ENCODE data around the gene PARD3.

PARD3 gene

GRCh38 chr10:34627741-34628140, 187.4 kb downstream of the PARD3 start:
- Histone ChIP-seq H3K9ac (no peak overlapping the region), H3K4me1 (ENCODE audit: low read depth, poor library complexity, severe bottlenecking) (peaks cover 46% of the 10 kb centered on the region), H2AFZ (ENCODE audit: low read depth) (no peak overlapping the region), H3K27ac (no peak overlapping the region), H3K79me2 (ENCODE audit: insufficient read depth, low read depth) (peaks cover 10% of the 10 kb centered on the region; the same call in 1 of the 2 replicates), H3K27me3 (ENCODE audit: insufficient read depth, low read depth) (no peaks in the 10 kb centered on the region), H3K4me3 (IDR thresholded peaks at IDR 0.05; ENCODE audit: insufficient read depth, low read depth, low read length) (no peak overlapping the region), H4K20me1 (ENCODE audit: insufficient read depth) (peaks cover 2% of the 10 kb centered on the region), H3K36me3 (ENCODE audit: insufficient read depth) (no peaks in the 10 kb centered on the region), H3K4me2 (no peak overlapping the region)
- no peak for TF ChIP-seq CTCF (conservative IDR thresholded peaks at IDR 0.05; ENCODE audit: low read depth, low read length)

- H3K4me2 ChIP-seq: no peak overlapping the region
- no peaks in the 10 kb centered on the region for H3K36me3 ChIP-seq (ENCODE audit: insufficient read depth)
- H3K9ac ChIP-seq: no peak overlapping the region
- no peak overlapping the region for H3K4me3 ChIP-seq (IDR thresholded peaks at IDR 0.05; ENCODE audit: insufficient read depth, low read depth, low read length)
- no peak for TF ChIP-seq CTCF (conservative IDR thresholded peaks at IDR 0.05; ENCODE audit: low read depth, low read length)
- peaks cover 12% of the 10 kb centered on the region; the same call in 1 of the 2 replicates for H3K79me2 ChIP-seq (ENCODE audit: insufficient read depth, low read depth)
- H2AFZ ChIP-seq (ENCODE audit: low read depth): no peak overlapping the region
- peaks cover 50% of the 10 kb centered on the region for H3K4me1 ChIP-seq (ENCODE audit: low read depth, poor library complexity, severe bottlenecking)
- H4K20me1 ChIP-seq (ENCODE audit: insufficient read depth): peaks cover 4% of the 10 kb centered on the region
- no peaks in the 10 kb centered on the region for H3K27me3 ChIP-seq (ENCODE audit: insufficient read depth, low read depth)
- no peak overlapping the region for H3K27ac ChIP-seq
Observed at GRCh38 chr10:34627331-34627730, 187.8 kb downstream of the PARD3 start.

- H4K20me1 ChIP-seq (ENCODE audit: insufficient read depth): peaks cover 4% of the 10 kb centered on the region
- no peaks in the 10 kb centered on the region for H3K27me3 ChIP-seq (ENCODE audit: insufficient read depth, low read depth)
- peak overlapping the region; percentile 65 for H3K4me2 ChIP-seq
- H3K9ac ChIP-seq: no peak overlapping the region
- peak overlapping the region; percentile 16; the same call in 1 of the 2 replicates for H3K27ac ChIP-seq
- no peak overlapping the region for H3K4me3 ChIP-seq (IDR thresholded peaks at IDR 0.05; ENCODE audit: insufficient read depth, low read depth, low read length)
- peaks cover 22% of the 10 kb centered on the region; the same call in 1 of the 2 replicates for H3K79me2 ChIP-seq (ENCODE audit: insufficient read depth, low read depth)
- no peak overlapping the region for H2AFZ ChIP-seq (ENCODE audit: low read depth)
- H3K4me1 ChIP-seq (ENCODE audit: low read depth, poor library complexity, severe bottlenecking): peaks cover 60% of the 10 kb centered on the region
- TF ChIP-seq CTCF (conservative IDR thresholded peaks at IDR 0.05; ENCODE audit: low read depth, low read length): no peak
- no peaks in the 10 kb centered on the region for H3K36me3 ChIP-seq (ENCODE audit: insufficient read depth)
Observed at GRCh38 chr10:34626158-34626880, 188.8 kb downstream of the PARD3 start.

- peak overlapping the region; percentile 65 for H3K4me2 ChIP-seq
- no peaks in the 10 kb centered on the region for H3K27me3 ChIP-seq (ENCODE audit: insufficient read depth, low read depth)
- H3K27ac ChIP-seq: peak overlapping the region; percentile 59
- H2AFZ ChIP-seq (ENCODE audit: low read depth): no peak overlapping the region; the same call in 1 of the 2 replicates
- peaks cover 4% of the 10 kb centered on the region for H4K20me1 ChIP-seq (ENCODE audit: insufficient read depth)
- no peaks in the 10 kb centered on the region for H3K36me3 ChIP-seq (ENCODE audit: insufficient read depth)
- H3K4me3 ChIP-seq (IDR thresholded peaks at IDR 0.05; ENCODE audit: insufficient read depth, low read depth, low read length): no peak overlapping the region
- peak overlapping the region; percentile 25; the same call in 1 of the 2 replicates for H3K9ac ChIP-seq
- peaks cover 35% of the 10 kb centered on the region; the same call in 1 of the 2 replicates for H3K79me2 ChIP-seq (ENCODE audit: insufficient read depth, low read depth)
- peaks cover 78% of the 10 kb centered on the region for H3K4me1 ChIP-seq (ENCODE audit: low read depth, poor library complexity, severe bottlenecking)
- TF ChIP-seq CTCF (conservative IDR thresholded peaks at IDR 0.05; ENCODE audit: low read depth, low read length): no peak
Observed at GRCh38 chr10:34624323-34625153, 190.6 kb downstream of the PARD3 start.

All from KMS-11 (cell line).